ENCODE measurements around the gene ERF.
A peak's percentile ranks its signal among the peaks of the same experiment; 100 is the strongest.

DNA sequence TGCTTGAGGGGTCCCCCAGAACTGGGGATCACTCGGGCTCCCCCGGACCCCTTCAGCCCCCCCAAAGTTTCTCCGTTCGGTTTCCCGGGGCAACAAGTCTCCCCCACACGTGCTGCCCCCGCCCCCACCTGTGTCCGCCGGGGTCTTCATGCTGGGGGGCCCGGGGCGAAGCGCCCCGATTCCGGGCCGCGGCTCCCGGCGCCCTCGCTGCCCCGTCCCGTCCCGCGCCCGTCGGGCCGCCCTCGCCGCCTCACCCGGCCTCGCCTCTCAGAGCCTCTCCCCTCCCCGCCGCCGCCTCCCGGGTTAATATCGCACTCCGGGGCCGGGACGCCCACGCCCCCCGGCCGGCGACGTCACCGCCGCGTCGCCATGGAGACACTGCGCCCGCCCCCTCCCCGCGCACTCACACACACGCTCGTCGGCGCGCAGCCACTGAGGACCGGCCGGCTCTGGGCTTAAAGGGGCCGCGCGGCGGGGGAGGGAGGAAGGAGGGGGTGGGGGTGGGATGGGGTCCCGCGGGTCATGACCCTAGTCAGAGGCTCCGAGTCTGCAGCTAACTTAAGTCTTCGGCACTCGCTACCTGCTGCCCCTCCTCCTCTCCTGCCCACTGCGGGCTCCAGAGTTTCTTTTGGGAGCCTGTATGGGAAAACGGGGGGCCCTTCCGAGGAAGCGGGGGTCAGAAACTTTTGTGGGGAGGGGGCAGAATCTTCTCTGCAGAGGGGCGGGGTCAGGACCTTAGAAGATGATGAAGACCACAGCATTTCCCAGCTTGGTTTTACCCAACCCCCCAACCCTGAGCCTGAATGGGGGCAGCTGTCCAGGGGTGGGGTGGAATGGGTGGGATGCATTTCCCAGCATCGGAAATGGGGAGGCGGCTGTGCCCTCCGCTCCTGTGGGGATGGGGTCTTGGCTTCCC, at the start of gene ERF:
- TF ChIP-seq SIN3A (IDR thresholded peaks at IDR 0.05; ENCODE audit: low read depth) (0 out of 2 replicates have a peak, but pooled peaks have one; percentile 58), CTCF (IDR thresholded peaks at IDR 0.05 in 2 of 3, conservative IDR thresholded peaks at IDR 0.05 in 1 of 3; ENCODE audit: borderline replicate concordance in 1 of 3, insufficient read depth in 1 of 3, low read depth in 2 of 3, low read length in 2 of 3) (no peak), SRF (IDR thresholded peaks at IDR 0.05; ENCODE audit: low read depth) (no peak), EZH2 (IDR thresholded peaks at IDR 0.05) (no peak), POLR2A (IDR thresholded peaks at IDR 0.05; ENCODE audit: borderline replicate concordance, extremely low read depth, insufficient read depth, insufficient read length) (peak; percentile 53), ZNF274 (IDR thresholded peaks at IDR 0.05; ENCODE audit: low read depth, low read length) (no peak), REST (IDR thresholded peaks at IDR 0.05; ENCODE audit: low read depth) (no peak), EZH2phosphoT487 (IDR thresholded peaks at IDR 0.05; ENCODE audit: borderline replicate concordance) (no peak), ZBTB33 (IDR thresholded peaks at IDR 0.05; ENCODE audit: extremely low read depth, insufficient replicate concordance, low read length) (no peak)
